Neuron (in vitro differentiated cells): ENCODE measurements around the gene ABCF3.
"Not testable (repeated sequence)": the region's sequence is repeated elsewhere in the genome, so short reads cannot be mapped to it uniquely, and the experiment has no call there.

Experiments
- H2AFZ ChIP-seq: one replicate; pipeline ENCODE4 v1.6.1; 2013; ENCODE audit warnings: low read depth, mild to moderate bottlenecking, inconsistent platforms, low read length, moderate library complexity
- H3K27me3 ChIP-seq: one replicate; pipeline ENCODE4 v1.6.1; 2013; ENCODE audit warnings: low read length; ENCODE audit not compliant: insufficient read depth
- H3K36me3 ChIP-seq: one replicate; pipeline ENCODE4 v1.6.1; 2013; ENCODE audit warnings: low read length; ENCODE audit not compliant: insufficient read depth
- H3K4me1 ChIP-seq: one replicate; pipeline ENCODE4 v1.6.1; 2013; ENCODE audit warnings: low read length; ENCODE audit not compliant: insufficient read depth
- H3K4me3 ChIP-seq: 2 replicates; pipeline ENCODE4 v1.5.1; 2013; ENCODE audit warnings: mild to moderate bottlenecking, low read length, moderate library complexity
- H3K9me3 ChIP-seq: one replicate; pipeline ENCODE4 v1.6.1; 2013; ENCODE audit warnings: low read length

The ABCF3 gene

DNA sequence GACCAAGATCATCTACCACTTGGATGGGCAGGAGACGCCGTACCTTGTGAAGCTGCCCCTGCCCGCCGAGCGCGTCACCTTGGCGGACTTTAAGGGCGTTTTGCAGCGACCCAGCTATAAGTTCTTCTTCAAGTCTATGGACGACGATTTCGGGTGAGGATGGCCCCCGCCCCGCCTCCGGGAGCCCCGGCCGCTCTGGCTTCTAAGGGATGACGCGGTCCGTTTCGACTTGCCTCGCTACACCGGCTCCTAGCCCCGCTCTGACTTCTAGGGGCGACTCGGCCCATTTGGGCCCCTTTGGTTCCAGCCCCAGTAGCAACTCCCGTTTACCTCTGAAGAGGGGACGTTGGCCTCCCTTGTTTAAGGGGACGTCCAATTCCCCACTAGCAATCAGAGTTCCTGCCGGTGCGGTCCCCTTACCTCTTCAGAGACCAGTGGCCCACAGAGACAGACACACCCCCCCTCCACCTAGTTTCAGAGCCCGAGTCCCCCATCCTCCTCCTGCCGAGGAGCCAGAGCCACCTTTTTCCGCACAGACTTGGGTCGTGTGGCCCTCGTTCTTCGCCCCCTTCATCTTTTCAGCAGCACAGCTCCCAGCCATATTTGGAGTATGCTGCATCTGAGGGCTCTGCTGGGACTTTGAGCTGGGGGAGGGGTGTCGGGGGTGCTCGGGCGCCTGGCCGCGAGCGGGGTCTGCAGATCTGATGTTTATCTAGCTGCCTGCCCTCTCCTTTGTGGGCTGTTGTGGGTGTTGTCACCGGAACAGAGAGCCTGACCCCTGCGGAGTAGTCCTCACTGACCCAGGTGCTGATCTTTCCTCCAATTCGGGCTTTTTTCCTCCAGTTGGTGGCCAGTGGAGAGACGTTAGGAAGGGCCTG, 30.1 kb upstream of the ABCF3 start:
- peaks cover 21% of the 10 kb centered on the region for H3K4me1 ChIP-seq
- no peaks in the 10 kb centered on the region for H3K27me3 ChIP-seq
- no peaks in the 10 kb centered on the region for H3K9me3 ChIP-seq
- H3K36me3 ChIP-seq: no peaks in the 10 kb centered on the region
- peak overlapping the region; percentile 89 for H3K4me3 ChIP-seq
- H2AFZ ChIP-seq: peak overlapping the region; percentile 24

DNA sequence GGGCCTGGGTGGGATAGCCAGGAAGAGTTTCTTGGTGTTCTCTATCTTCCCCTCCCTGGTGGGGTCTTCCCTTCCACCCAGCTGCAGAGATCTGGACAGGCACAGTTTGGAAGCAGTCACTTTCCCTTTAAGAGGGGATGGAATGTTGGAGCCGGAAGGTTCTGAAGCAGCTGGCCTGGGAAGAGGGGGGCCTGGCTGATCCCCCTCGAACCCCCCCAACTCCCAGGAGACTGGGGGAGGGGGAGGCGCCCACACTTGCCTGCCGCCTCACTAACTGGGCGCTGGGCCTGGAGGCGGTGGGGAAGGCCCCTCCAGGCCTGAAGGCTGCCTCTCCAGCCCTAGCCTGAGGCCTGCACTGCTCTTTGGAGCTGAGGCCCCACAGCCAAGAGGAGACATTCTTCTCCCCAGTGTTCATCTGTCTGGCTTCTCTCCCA, 29.5 kb upstream of the ABCF3 start:
- Histone ChIP-seq H3K36me3 (no peaks in the 10 kb centered on the region), H3K9me3 (no peaks in the 10 kb centered on the region), H3K4me3 (peak overlapping the region; percentile 89), H2AFZ (no peak overlapping the region), H3K4me1 (peaks cover 21% of the 10 kb centered on the region), H3K27me3 (no peaks in the 10 kb centered on the region)

DNA sequence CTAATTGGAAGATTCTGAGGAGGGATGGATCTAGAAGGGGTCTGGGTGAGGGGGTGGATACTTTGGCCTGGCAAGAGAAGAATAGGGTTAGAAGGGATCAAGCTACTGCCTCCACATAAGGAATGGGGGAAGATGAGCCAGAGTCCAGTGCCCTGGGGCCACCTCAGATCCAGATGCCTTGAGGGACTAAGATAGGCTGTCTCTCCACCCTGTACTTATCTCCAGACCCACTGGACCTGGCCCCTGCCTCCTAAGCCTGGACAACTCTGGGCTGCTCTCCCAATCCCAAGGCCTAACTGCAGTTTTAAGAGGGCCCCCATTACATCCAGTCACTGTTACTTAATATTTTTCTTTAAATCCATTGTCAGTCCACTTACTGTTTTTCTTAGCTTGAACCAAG, 28.8 kb upstream of the ABCF3 start:
- peaks cover 2% of the 10 kb centered on the region for H3K36me3 ChIP-seq
- no peak overlapping the region for H2AFZ ChIP-seq
- H3K4me1 ChIP-seq: peaks cover 21% of the 10 kb centered on the region
- peak overlapping the region; percentile 89 for H3K4me3 ChIP-seq
- no peaks in the 10 kb centered on the region for H3K27me3 ChIP-seq
- no peaks in the 10 kb centered on the region for H3K9me3 ChIP-seq

DNA sequence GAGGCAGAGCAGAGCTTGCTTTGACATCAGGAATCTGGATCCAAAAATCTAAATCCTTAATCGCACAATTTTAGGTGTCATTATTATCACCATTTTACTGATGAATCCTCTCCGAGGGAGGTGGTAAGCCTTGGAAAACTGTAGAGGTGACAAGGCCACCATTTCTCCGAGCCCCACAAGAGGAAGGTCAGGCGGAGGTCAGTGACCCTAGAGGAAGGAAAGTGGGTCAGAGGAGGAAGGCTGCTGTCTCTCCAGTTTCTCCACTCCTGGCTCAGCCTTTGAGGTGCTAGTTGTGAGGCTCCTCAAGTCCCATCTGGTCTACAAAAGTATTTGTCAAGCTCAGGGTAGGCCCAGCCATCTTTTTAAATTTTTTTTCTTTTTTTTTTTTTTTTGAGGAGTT, 27.6 kb upstream of the ABCF3 start:
- Histone ChIP-seq H3K4me3 (no peak overlapping the region), H3K9me3 (no peaks in the 10 kb centered on the region), H3K27me3 (no peaks in the 10 kb centered on the region), H2AFZ (no peak overlapping the region), H3K36me3 (peaks cover 6% of the 10 kb centered on the region), H3K4me1 (peaks cover 21% of the 10 kb centered on the region)

DNA sequence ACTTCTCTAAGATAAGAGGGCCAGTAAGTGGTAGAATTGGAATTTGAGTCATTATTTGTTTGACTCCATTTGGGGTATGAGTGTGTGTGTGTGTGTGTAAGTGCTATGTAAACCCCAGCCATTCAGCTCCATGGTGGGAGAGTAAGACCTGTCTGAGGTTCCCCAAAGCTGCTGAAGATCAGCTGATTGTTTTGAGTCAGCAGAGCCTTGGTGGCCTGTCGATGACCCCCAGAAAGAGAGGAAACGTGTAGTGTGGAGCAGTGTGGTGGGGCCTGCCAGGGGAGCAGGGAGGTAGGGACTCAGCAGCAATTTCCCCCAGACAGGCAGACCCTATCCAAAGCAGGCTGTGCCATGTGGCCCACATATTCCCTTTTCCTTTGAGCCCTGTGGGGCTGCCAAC, 25.5 kb upstream of the ABCF3 start:
- no peaks in the 10 kb centered on the region for H3K9me3 ChIP-seq
- no peaks in the 10 kb centered on the region for H3K27me3 ChIP-seq
- H3K4me3 ChIP-seq: no peak overlapping the region
- H2AFZ ChIP-seq: no peak overlapping the region
- H3K36me3 ChIP-seq: peaks cover 26% of the 10 kb centered on the region
- H3K4me1 ChIP-seq: peaks cover 16% of the 10 kb centered on the region

DNA sequence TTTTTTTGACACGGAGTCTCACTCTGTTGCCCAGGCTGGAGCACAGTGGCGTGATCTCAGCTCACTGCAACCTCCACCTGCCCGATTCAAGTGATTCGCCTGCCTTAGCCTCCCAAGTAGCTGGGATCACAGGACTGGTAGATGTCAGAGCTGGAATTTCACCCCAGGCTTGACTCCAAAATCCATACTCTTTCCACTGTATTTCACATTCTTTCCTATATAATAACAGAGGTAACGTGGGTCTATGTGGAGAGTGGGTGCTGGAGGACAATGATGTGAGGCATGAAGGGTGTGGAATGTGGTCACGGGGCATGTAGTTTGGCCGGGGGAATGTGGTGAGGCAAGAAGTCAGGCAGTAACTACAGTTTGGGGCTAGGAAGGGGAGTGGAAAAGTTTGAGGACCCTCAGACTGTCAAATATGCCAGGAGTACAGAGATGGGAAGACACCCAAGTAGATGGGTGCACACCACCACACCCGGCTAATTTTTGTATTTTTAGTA, 23.4 kb upstream of the ABCF3 start:
- not testable (repeated sequence) for H3K4me3 ChIP-seq, H3K4me1 ChIP-seq, H2AFZ ChIP-seq, H3K27me3 ChIP-seq, H3K9me3 ChIP-seq
- H3K36me3 ChIP-seq: peaks cover 48% of the 10 kb centered on the region

DNA sequence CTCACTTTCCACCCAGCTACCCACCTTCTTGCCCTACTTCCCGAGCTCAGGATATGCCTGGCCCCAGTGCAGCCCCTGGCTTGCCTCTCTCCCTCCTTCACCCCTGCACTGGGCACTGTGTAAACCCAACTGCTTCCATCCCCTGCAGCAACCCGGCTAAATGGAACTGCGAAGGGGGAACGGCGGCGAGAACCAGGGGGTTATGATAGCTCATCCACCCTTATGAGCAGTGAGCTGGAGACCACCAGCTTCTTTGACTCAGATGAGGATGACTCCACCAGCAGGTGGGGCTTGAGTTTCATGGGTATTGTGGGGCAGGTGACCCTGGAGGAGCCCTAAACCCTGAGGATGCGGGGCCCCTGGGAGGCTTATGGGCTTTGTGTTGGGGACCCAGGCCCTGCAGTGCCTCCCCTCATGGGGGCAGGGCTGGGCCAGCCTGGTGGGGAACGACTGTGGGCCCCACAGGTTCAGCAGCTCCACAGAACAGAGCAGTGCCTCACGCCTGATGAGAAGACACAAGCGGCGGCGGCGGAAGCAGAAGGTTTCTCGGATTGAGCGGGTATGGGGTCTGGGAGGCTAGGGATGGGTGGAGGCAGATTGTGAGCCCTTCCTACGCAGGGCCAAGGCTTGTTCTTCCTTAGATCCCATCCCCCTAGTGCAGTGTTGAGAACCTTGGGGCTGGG, 21.2 kb upstream of the ABCF3 start:
- no peak overlapping the region for H2AFZ ChIP-seq
- no peaks in the 10 kb centered on the region for H3K27me3 ChIP-seq
- peaks cover 66% of the 10 kb centered on the region for H3K36me3 ChIP-seq
- no peak overlapping the region for H3K4me3 ChIP-seq
- no peaks in the 10 kb centered on the region for H3K9me3 ChIP-seq
- H3K4me1 ChIP-seq: no peaks in the 10 kb centered on the region

DNA sequence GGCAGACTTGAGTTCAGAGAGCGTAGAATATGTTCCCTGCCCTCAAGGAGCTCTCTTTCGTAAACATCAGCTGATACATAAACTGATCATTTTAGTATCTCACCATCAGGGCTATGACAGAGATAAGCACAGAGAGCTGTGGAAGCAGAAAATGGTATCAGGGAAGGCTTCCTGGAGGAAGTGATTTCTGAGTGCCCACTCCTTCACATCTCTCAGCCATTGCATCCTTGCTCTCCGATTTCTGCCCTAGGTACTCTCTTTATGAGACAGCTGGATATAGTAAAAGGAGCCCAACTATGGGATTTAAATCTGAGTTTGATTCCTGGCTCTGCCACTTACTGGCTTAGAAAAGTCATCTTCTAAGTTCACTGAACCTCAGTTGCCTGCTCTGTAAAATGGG, 20.5 kb upstream of the ABCF3 start:
- Histone ChIP-seq H3K9me3 (no peaks in the 10 kb centered on the region), H3K4me1 (no peaks in the 10 kb centered on the region), H3K27me3 (no peaks in the 10 kb centered on the region), H3K4me3 (no peak overlapping the region), H3K36me3 (peaks cover 71% of the 10 kb centered on the region), H2AFZ (no peak overlapping the region)

DNA sequence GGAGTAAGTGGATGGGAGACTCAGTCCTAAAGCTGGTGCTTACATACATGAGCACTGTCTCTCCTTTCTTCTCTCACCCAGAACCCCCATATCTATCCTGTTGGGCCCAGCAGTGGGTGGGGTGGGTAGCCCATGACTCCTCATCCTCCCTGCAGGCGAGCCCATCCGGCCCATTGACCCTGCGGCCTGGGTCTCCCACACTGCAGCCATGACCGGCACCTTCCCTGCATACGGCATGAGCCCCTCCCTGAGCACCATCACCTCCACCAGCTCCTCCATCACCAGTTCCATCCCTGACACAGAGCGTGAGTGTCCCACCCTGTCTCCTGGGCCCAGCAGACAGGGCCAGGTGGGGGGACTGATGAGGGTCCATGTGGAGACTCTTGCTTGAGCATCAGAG, 19.3 kb upstream of the ABCF3 start:
- Histone ChIP-seq H3K9me3 (no peaks in the 10 kb centered on the region), H3K36me3 (peaks cover 82% of the 10 kb centered on the region), H3K4me3 (no peak overlapping the region), H3K27me3 (no peaks in the 10 kb centered on the region), H3K4me1 (no peaks in the 10 kb centered on the region), H2AFZ (no peak overlapping the region)

DNA sequence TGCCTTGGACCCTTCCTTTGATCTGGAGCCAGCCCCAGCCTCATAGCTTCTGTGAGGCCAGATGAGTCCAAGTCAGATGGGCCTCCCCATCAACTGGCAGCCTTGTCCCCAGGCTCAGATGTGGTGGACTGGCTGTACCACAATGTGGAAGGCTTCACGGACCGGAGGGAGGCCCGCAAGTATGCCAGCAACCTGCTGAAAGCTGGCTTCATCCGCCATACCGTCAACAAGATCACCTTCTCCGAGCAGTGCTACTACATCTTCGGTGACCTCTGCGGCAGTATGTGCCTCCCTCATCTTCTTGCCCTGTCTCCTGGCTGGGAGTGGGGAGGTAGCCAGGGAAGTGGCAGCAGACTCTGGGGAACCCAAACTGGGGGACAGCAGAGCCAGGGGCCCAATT, 18.2 kb upstream of the ABCF3 start:
- H3K36me3 ChIP-seq: peaks cover 81% of the 10 kb centered on the region
- H3K4me1 ChIP-seq: no peaks in the 10 kb centered on the region
- no peaks in the 10 kb centered on the region for H3K27me3 ChIP-seq
- H3K4me3 ChIP-seq: no peak overlapping the region
- H2AFZ ChIP-seq: no peak overlapping the region
- no peaks in the 10 kb centered on the region for H3K9me3 ChIP-seq

DNA sequence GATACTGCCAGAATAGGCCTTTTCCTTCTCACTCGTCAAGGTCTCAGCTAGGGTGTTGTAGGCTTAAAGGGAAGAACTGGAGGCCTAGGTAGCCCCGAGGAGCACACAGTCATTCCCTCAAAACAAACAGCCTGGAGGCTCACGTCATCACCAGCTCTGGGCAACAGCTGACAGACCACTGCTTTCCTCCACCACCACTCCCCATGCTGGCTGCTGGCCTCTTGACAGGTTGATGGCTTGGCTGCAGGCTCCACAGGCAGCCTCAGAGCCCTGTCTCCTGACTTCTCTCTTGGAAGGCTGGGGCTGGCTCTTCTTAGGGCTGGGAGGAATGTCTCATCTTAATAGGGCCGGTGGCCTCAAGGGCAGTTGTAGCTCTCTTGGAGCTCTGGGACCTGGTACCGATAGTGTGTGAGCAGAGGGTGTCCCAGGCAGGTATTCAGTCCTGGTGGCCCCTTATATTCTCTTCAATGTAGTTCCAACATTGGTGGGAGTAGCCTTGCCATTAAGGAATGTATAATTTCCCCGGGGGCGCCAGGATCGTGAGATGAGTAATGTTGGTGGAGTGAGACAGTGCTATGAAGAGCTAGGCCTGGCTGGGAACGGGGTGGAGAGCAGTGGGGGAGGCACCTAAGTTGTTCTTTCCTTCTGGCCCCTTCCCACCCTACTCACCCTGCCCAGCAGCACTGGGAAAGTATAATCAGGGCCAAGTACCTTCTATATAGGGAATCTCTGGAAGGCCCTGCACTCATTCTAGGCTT, 17.5 kb upstream of the ABCF3 start:
- H3K36me3 ChIP-seq: peaks cover 80% of the 10 kb centered on the region
- H3K9me3 ChIP-seq: no peaks in the 10 kb centered on the region
- H3K4me1 ChIP-seq: no peaks in the 10 kb centered on the region
- H3K4me3 ChIP-seq: no peak overlapping the region
- H3K27me3 ChIP-seq: no peaks in the 10 kb centered on the region
- no peak overlapping the region for H2AFZ ChIP-seq

DNA sequence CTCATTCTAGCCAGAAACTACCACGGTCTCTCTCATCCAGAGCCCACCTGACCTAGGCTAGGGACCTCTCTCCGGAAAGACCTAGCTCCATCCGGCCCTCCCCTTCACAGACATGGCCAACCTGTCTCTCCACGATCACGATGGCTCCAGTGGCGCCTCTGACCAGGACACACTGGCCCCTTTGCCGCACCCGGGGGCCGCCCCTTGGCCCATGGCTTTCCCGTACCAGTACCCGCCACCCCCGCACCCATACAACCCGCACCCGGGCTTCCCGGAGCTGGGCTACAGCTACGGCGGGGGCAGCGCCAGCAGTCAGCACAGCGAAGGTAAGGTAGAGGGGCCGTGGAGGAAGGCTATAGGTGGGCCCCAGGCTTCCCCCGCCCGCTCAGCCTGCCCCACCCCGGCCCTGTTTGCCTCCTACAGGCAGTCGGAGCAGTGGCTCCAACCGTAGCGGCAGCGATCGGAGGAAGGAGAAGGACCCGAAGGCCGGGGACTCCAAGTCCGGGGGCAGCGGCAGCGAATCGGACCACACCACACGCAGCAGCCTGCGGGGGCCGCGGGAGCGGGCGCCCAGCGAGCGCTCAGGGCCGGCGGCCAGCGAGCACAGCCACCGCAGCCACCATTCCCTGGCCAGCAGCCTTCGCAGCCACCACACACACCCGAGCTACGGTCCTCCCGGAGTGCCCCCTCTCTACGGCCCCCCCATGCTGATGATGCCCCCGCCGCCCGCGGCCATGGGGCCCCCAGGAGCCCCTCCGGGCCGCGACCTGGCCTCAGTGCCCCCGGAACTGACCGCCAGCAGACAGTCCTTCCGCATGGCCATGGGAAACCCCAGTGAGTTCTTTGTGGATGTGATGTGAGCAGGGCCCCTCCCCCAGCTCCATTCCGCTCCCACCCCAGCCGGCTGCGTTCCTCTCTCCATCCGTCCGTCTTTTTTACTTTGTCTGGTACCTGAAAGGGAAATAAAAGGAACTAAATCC, 15.8 kb upstream of the ABCF3 start:
- Histone ChIP-seq H2AFZ (no peak overlapping the region), H3K4me3 (no peak overlapping the region), H3K9me3 (no peaks in the 10 kb centered on the region), H3K4me1 (peaks cover 4% of the 10 kb centered on the region), H3K36me3 (peaks cover 63% of the 10 kb centered on the region), H3K27me3 (no peaks in the 10 kb centered on the region)
